Stimulated activated CD8-positive, alpha-beta memory T cell treated with anti-CD3 and anti-CD28 coated beads, Interleukin-7, amount 100 ng/mL, for 4 hours (primary cell): ENCODE results near the gene PRKCB.

Experiments used
- DNase-seq, 2 donors: peaks; one replicate each; pipeline ENCODE4 v3.0.0-alpha.2; 2020; ENCODE audit warnings: low read depth in 2 of 2

Gene PRKCB

DNA sequence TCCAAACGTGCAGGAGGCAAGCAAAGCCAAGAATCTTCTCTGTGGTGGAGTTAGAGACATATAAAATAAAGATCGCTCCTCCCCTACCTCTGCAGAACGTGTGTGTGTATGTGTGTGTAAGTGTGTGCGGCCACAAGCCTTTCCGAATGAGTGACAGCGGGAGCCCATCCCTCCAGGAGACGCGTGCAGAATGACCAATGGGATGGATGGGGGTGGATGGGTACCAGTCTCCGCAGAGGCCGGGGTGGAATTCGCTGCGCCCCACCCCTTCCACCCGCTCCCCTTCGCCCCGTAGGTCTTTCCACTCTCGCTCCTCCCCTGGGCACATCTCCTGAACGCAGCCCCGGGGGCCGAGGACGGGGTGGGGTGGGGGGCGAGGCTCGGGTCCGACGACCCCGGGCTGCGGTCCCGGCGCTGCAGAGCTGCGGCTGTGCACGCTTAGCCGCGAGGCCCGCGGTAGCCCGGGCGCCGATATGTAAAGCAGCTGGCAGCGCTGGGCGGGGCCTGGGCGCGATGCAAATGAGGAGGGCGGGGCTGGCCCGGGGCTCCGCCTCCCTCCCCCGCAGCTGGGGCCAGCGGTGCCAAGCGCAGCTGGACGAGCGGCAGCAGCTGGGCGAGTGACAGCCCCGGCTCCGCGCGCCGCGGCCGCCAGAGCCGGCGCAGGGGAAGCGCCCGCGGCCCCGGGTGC is at the start of gene PRKCB:
PRKCB (plus strand) TSS at position 594 of the 688 bp plus-strand sequence.
- DNase-seq: peak; percentile 74 to 87

GRCh38 chr16:23786964-23787561 is 48.7 kb upstream of the PRKCB start:
- no peak for DNase-seq

- DNase-seq: no peak
Measured at GRCh38 chr16:23788685-23789084, 47.1 kb upstream of the PRKCB start.

DNA sequence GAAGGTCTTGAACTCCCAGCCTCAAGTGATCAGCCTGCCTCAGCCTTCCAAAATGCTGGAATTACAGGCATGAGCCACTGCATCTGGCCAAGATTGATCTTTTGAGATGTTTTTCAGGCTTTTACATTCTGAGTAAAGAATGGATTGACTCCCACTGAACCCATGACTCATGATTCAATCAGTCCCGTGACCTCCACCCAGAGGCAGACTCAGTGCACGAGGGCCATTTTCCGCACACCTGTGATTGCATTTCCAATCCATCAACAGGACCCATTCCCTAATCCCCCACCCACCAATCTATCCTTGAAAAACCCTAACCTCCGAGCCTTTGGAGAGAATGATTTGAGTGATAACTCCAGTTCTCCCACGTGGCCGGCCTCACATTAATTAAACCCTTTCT is 40.4 kb upstream of the PRKCB start:
- no peak for DNase-seq

DNA sequence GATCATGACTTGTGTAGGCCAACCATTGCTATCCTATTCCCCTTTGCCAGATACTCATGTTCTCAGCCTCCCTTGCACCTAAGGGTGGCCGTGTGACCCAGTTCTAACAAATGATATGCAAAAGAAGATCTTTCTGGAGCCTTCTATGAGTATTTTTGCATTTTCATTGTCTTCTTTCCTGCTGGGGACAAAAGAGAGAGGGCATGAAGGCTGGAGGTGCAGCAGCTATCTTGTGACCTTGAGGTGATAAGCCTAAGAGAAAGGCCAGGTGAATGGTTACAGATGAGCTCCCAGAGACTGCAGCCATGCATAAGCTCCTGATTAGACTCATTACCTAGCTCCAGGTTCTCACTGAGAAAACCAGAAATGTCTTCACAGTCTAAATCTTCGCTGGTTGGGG is 38.8 kb upstream of the PRKCB start:
- no peak for DNase-seq

DNA sequence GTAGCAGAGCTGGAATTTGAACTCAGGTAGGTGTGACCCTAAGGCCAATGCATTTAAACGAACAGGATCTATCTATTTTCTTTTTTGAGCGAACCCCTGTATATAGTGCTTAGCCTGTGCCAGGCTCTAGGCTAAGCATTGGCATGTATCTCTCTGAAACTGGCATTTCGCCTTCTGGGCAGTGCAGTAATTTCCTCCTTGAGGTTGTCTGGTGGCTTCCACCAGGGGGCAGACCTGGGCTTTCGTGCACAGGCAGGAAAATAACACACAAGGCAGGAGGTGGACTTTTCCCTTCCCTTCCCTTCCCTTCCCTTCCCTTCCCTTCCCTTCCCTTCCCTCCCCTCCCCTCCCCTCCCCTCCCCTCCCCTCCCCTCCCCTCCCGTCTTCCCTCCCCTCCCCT is 34.4 kb upstream of the PRKCB start:
- peak; percentile 60 to 61 for DNase-seq

GRCh38 chr16:23802776-23803175 is 33.0 kb upstream of the PRKCB start:
- DNase-seq: no peak

DNA sequence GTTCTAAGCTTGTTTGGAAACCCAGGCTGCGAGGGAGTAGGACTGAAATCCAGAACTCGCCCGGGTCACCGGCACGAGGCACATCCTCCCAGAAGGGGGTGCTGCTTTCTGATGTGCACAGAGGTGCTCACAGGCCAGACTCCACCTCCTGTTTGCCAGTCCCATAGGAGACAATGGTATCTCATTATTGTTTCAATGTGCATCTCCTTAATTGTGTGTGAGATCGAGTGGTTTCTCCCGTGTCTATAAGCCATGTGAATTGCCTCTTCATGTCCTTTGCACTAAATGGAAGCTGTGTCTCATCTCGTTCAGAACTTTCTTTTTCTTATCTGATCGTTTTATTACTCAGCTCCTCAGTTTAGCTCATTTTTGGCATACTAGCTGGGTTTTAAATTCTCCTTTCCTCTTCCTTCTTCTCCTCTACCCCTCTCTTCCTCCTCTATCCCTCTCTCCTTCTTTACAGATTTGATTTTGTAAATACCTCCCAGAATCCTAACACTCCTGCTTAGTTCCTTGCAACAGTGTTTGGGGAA is 32.1 kb upstream of the PRKCB start:
- DNase-seq: peak; percentile 50 to 56

DNA sequence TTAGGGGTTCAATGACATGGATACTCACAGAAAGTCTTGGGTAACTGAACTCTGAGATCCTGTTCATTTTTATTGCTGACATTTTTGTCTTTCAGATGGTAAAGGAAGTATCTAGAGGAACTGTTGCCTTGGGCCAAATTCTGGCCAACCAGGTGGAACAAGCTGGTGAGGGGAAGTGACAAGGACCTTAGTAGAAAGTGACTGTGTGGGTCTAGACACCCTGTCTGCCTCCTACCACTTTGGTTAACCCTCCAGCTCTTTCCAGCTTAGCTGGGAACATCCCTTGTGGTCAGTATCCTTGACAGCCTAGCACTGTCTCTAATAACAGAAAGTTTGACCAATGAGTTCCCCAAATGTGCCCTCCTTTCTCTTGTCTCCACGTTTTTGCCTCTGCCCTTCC is 28.8 kb upstream of the PRKCB start:
- DNase-seq: no peak

- DNase-seq: no peak
Measured at GRCh38 chr16:23821467-23821866, 14.3 kb upstream of the PRKCB start.

DNA sequence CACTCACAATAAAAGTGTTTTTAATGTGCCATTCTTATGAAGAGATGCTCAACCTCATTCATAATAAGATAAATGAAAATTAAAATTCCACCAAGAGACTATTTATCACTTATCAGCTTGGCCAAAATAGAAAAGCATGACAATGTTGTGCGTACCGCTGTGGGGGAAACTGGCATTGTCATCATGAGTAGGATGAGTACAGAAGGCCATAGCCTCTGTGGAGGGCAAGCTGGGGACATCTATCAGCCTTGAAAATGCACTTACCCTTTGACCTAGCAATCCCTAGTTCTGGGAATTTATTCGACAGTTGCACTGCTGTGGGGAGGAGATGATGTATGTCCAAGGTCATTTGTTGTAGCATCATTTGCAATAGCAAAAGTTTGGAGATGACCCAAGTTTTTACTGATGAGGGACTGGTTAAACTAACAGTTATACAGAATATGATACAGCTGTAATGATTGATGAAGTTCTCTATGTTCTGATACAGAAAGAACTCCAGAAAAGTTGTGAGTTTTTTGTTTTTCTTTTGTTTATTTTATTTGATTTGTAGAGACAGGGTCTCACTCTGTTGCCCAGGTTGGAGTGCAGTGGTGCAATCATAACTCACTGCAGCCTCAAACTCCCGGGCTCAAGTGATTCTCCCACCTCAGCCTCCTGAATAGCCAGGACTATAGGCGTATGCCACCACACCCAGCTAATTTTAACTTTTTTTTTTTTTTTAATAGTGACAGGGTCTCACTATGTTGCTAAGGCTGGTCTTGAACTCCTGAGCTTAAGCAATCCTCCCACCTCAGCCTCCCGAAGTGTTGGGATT is 13.7 kb upstream of the PRKCB start:
- DNase-seq: no peak

DNA sequence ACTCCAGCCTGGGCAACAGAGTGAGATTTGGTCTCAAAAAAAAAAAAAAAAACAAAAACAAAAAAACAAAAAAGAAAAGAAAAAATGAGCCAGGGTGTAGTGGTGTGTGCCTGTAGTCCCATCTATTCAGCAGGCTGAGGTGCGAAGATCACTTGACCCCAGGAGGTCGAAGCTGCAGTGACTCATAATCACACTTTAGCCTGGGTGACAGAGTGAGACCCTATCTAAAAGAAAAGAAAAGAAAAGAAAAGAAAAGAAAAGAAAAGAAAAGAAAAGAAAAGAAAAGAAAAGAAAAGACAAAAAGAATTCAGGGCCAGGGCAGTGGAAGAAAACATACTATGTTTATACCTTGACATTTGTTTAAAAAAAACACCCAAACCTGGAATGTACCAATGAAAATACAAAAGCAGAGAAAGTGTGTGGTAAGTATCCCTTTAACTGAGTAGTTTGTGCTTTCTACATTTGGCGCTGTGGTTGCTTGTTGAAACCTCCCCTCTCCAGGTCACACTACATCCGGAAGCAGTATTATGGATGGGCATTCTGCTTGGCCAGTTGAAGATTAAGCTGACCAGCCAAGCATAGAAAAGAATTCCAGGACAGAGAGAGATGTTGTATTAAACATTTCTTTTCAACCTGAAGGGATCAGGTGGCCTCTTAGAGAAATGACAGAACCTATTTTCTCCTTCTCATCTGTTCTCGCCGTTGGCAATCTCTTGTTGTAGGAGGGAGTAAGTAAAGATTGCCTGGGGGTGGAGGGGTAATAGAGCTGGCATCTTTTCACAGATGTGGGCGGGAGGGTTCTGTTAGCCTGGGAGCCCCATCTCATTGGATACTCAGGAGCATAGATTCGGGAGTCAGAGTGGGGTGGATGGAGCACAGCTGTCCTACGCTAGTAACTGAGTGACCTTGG is 12.1 kb upstream of the PRKCB start:
- DNase-seq: no peak

GRCh38 chr16:23824909-23825308 is 10.9 kb upstream of the PRKCB start:
- DNase-seq: no peak

DNA sequence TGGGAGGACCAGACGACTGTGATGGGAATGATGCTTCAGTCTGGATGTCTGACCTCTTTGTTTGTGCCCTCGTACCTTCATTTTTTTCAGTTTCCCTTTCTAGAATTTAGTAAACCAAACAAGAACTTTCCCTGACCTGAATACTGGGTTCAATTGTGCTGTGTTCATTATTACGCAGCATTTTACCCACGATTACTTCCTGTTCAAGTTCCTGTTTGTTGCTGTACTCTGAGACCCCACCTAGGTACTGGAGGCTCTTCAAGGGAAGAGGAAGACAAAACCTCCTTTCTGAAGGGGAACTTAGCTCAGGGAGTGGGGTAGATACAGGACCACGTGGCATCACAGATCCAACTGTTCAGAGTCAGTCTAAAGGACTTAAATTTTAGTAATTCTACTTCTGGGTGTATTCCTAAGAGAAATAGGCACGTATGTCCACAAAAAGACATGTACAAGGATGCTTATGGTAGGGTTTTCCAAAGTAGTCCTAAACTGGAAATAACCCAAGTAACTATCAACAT is 9.2 kb upstream of the PRKCB start:
- DNase-seq: no peak

GRCh38 chr16:23827057-23827456 is 8.7 kb upstream of the PRKCB start:
- no peak for DNase-seq

GRCh38 chr16:23829454-23829853 is 6.3 kb upstream of the PRKCB start:
- no peak for DNase-seq

- DNase-seq: no peak
Measured at GRCh38 chr16:23830276-23830675, 5.5 kb upstream of the PRKCB start.

GRCh38 chr16:23832882-23833281 is 2.9 kb upstream of the PRKCB start:
- DNase-seq: no peak

DNA sequence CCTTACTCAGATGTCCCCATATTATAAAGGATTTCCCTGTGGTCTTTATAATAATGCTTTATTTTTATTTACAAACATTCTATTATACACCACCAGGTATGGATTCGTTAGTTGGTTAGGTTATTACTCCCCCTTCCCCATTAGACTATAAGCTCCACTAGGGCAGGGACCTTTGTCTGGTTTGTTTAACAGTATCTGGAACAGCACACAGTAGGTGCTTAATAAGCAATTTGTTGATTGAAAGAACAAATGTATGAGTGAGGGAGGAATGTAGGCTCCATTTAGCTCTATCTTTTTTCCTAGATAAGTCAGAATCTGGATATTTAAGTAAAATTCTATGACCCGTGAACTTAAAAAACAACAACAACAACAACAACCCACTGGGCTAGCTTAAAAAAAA is 2.3 kb upstream of the PRKCB start:
- DNase-seq: no peak

GRCh38 chr16:23833960-23834685 is 1.7 kb upstream of the PRKCB start:
- DNase-seq: no peak

DNA sequence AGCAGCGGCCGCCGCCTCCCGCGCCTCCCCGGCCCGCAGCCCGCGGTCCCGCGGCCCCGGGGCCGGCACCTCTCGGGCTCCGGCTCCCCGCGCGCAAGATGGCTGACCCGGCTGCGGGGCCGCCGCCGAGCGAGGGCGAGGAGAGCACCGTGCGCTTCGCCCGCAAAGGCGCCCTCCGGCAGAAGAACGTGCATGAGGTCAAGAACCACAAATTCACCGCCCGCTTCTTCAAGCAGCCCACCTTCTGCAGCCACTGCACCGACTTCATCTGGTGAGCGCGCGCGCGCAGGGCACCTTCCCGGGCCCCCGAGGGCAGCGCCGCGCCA is 258 bp downstream of the PRKCB start:
- no peak for DNase-seq
